Fibroblast of lung (primary cell): Measurements from ENCODE around the gene LEPROT.

Source experiments
- CTCF ChIP-seq, 2 donors: IDR thresholded peaks in 1 of 2; conservative IDR thresholded peaks in 1 of 2; 1 replicate in 1 of 2; 2 replicates in 1 of 2; pipeline ENCODE4 v1.5.1; 2011 to 2012; ENCODE audit warnings: low read length in 2 of 2, control low read depth in 1 of 2, inconsistent platforms in 1 of 2, low read depth in 1 of 2, mild to moderate bottlenecking in 1 of 2
- EZH2 ChIP-seq: IDR thresholded peaks from 2 replicates; pipeline ENCODE4 v1.5.1; 2012; ENCODE audit warnings: low read length, control low read depth, mild to moderate bottlenecking; ENCODE audit errors: missing control alignments

- TF ChIP-seq CTCF (conservative IDR thresholded peaks at IDR 0.05 in 1 of 2, IDR thresholded peaks at IDR 0.05 in 1 of 2; ENCODE audit: low read depth in 1 of 2, low read length in 2 of 2) (no peak), EZH2 (no peak)
These were observed 5.9 kb upstream of the LEPROT start for GRCh38 chr1:65414538-65414937.
